Transverse colon (tissue), 4 donors: ENCODE data around the gene TPRG1L.

Source experiments
- POLR2A ChIP-seq: fragments of 450-650 bp; IDR thresholded peaks from one replicate; pipeline ENCODE4 v1.6.1; 2016; ENCODE audit warnings: antibody characterized with exemption, mild to moderate bottlenecking, moderate library complexity
- POLR2AphosphoS5 ChIP-seq, 3 donors: sonication (generic); formaldehyde crosslinking; IDR thresholded peaks; one replicate each; pipeline ENCODE4 v1.6.1; 2016; ENCODE audit warnings: antibody characterized with exemption in 3 of 3
- TF ChIP-seq, protein P1 (sequence below), 5 experiments: fragments of 200-600 bp in 3 of 5; fragments of 450-650 bp in 2 of 5; sonication (generic) in 3 of 5; IDR thresholded peaks; 1 replicate in 2 of 5; 2 replicates in 3 of 5; pipeline ENCODE4 v1.5.1; 2016 to 2017; ENCODE audit warnings: antibody characterized with exemption in 5 of 5, inconsistent platforms in 3 of 5, mild to moderate bottlenecking in 2 of 5, moderate library complexity in 1 of 5

DNA sequence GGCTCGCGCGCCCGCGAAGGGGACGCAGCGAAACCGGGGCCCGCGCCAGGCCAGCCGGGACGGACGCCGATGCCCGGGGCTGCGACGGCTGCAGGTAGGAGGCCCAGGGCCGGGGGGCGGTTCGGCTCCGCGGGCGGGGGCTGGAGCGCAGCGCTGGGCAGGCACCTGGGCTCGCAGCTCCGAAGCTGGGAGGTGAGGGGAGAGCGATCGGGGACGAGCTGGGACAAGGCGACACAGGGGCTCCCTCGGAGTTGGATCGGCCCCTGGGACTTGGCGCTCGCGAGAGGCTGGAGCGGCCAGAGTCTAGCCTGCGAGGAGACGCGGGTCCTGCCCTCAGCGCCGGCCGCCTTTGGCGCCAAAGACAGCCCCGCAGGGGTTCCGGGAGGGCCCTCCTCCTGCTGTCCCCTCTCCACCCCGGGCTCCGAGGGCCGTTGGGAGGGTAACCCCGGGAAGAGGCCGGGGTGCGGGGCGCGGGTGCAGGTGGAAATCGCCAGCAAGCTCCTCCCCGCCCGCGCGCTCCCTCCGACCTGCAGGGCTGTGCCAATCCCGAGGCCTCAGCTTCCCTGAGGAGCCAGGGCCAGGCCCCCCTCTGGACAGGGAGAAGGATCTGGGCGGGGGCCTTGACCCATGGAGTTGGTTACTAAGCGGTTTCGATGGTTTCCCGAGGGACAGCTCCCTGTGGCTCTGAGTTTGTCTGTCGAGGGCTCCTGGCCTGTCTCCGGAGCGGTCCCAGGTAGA, 27.9 kb downstream of the TPRG1L start:
- TF ChIP-seq, protein P1, sequence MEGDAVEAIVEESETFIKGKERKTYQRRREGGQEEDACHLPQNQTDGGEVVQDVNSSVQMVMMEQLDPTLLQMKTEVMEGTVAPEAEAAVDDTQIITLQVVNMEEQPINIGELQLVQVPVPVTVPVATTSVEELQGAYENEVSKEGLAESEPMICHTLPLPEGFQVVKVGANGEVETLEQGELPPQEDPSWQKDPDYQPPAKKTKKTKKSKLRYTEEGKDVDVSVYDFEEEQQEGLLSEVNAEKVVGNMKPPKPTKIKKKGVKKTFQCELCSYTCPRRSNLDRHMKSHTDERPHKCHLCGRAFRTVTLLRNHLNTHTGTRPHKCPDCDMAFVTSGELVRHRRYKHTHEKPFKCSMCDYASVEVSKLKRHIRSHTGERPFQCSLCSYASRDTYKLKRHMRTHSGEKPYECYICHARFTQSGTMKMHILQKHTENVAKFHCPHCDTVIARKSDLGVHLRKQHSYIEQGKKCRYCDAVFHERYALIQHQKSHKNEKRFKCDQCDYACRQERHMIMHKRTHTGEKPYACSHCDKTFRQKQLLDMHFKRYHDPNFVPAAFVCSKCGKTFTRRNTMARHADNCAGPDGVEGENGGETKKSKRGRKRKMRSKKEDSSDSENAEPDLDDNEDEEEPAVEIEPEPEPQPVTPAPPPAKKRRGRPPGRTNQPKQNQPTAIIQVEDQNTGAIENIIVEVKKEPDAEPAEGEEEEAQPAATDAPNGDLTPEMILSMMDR (IDR thresholded peaks at IDR 0.05): no peak
- TF ChIP-seq POLR2AphosphoS5 (IDR thresholded peaks at IDR 0.05) (no peak), POLR2A (no peak)
